HepG2 (cell line): ENCODE results near the gene OXLD1. TPM values are rescaled to one million over a fixed set of nuclear protein-coding genes. Genes with fewer than 3 reads are reported as not detected.

Experiments used
- ARNT2 ChIP-seq: sonication (generic); formaldehyde crosslinking; IDR thresholded peaks from 2 replicates; pipeline ENCODE4 v1.8.0; 2022; ENCODE audit warnings: mild to moderate bottlenecking, low read depth, missing genetic modification reagents, moderate library complexity
- DR1 ChIP-seq: sonication (generic); formaldehyde crosslinking; IDR thresholded peaks from 2 replicates; pipeline ENCODE4 v1.8.0; 2021; ENCODE audit warnings: mild to moderate bottlenecking, missing genetic modification reagents, inconsistent platforms
- HOXD1 ChIP-seq: sonication (generic); formaldehyde crosslinking; IDR thresholded peaks from 2 replicates; pipeline ENCODE4 v1.5.0; 2020; ENCODE audit warnings: missing genetic modification reagents
- NFATC3 ChIP-seq: sonication (generic); formaldehyde crosslinking; IDR thresholded peaks from 2 replicates; pipeline ENCODE4 v1.5.1; 2020; ENCODE audit warnings: mild to moderate bottlenecking, missing genetic modification reagents
- PATZ1 ChIP-seq: sonication (generic); formaldehyde crosslinking; IDR thresholded peaks from 2 replicates; pipeline ENCODE4 v1.4.0; 2020; ENCODE audit warnings: missing genetic modification reagents
- PLRG1 ChIP-seq: fragments of 450-650 bp; conservative IDR thresholded peaks from 2 replicates; pipeline ENCODE4 v1.6.1; 2016
- POLR2A ChIP-seq, 2 experiments: IDR thresholded peaks; 2 replicates each; pipeline ENCODE4 v1.6.1; 2011; ENCODE audit warnings: low read depth in 2 of 2, low read length in 2 of 2, mild to moderate bottlenecking in 1 of 2, moderate library complexity in 1 of 2; ENCODE audit not compliant: insufficient read depth in 1 of 2
- POLR2G ChIP-seq: fragments of 200-400 bp; formaldehyde crosslinking; IDR thresholded peaks from 2 replicates; pipeline ENCODE4 v1.6.1; 2018; ENCODE audit warnings: mild to moderate bottlenecking, low read depth, low read length, moderate library complexity
- RARA ChIP-seq: IDR thresholded peaks from 2 replicates; pipeline ENCODE4 v1.6.1; 2016; ENCODE audit warnings: missing genetic modification reagents, missing compliant biosample characterization
- ZFP91 ChIP-seq: sonication (generic); formaldehyde crosslinking; IDR thresholded peaks from 2 replicates; pipeline ENCODE4 v1.9.0; 2022; ENCODE audit warnings: missing genetic modification reagents, mild to moderate bottlenecking, borderline replicate concordance
- ZFYVE20 ChIP-seq: sonication (generic); formaldehyde crosslinking; IDR thresholded peaks from 2 replicates; pipeline ENCODE4 v1.8.0; 2023; ENCODE audit warnings: low read depth, mild to moderate bottlenecking, moderate library complexity, missing genetic modification reagents, borderline replicate concordance
- ZMYM3 ChIP-seq: sonication (generic); formaldehyde crosslinking; IDR thresholded peaks from 2 replicates; pipeline ENCODE4 v1.5.1; 2020; ENCODE audit warnings: mild to moderate bottlenecking, missing genetic modification reagents
- ZNF281 ChIP-seq: sonication (generic); formaldehyde crosslinking; IDR thresholded peaks from 2 replicates; pipeline ENCODE4 v1.4.0; 2020; ENCODE audit warnings: missing genetic modification reagents, borderline replicate concordance
- ZNF724P ChIP-seq: sonication (generic); formaldehyde crosslinking; IDR thresholded peaks from 2 replicates; pipeline ENCODE4 v1.8.0; 2022; ENCODE audit warnings: missing genetic modification reagents, borderline replicate concordance
- ZNF749 ChIP-seq: sonication (generic); formaldehyde crosslinking; IDR thresholded peaks from 2 replicates; pipeline ENCODE4 v1.8.0; 2022; ENCODE audit warnings: mild to moderate bottlenecking, missing genetic modification reagents, moderate library complexity, borderline replicate concordance
- ZNF768 ChIP-seq: sonication (generic); formaldehyde crosslinking; IDR thresholded peaks from 2 replicates; pipeline ENCODE4 v1.4.0; 2020; ENCODE audit warnings: missing genetic modification reagents
- polyA plus RNA-seq, 8 experiments: library from polyadenylated mRNA; depleted of rRNA in 3 of 8; stranded (reverse) in 7 of 8; unstranded in 1 of 8; fragments of >200 nt; fragmentation: Illumina TruSeq in 4 of 8; extraction: Trizol in 4 of 8; gene quantifications; 2 replicates each; pipeline versions ENCODE4 v1.2.1 to v1.2.3, GENCODE V29; 2011 to 2016; ENCODE audit warnings: low read depth in 4 of 8, missing spikeins in 1 of 8, mixed read lengths in 1 of 8; ENCODE audit not compliant: insufficient read depth in 1 of 8
- total RNA-seq, 5 experiments: library from RNA; depleted of rRNA; stranded (reverse); fragments of >200 nt; fragmentation: Illumina TruSeq; extraction: Trizol; gene quantifications; 2 replicates each; pipeline ENCODE4 v1.2.3, GENCODE V29; 2016; ENCODE audit warnings: low read depth in 1 of 5
- TF ChIP-seq, protein P1 (sequence below): sonication (generic); formaldehyde crosslinking; IDR thresholded peaks from 2 replicates; pipeline ENCODE4 v1.4.0; 2020; ENCODE audit warnings: missing genetic modification reagents
- TF ChIP-seq, protein P2 (sequence below): sonication (generic); formaldehyde crosslinking; IDR thresholded peaks from 2 replicates; pipeline ENCODE4 v1.5.0; 2020; ENCODE audit warnings: missing genetic modification reagents, mild to moderate bottlenecking, borderline replicate concordance
- TF ChIP-seq, protein P3 (sequence below): sonication (generic); formaldehyde crosslinking; IDR thresholded peaks from 2 replicates; pipeline ENCODE4 v1.8.1; 2023; ENCODE audit warnings: mild to moderate bottlenecking, missing genetic modification reagents

The OXLD1 gene
- total and polyA plus RNA-seq, 2 of the 13 experiments (the other 11 are each of a cell fraction or from before 2014, with no cell fraction given) = 27.1 to 37.5 TPM

DNA sequence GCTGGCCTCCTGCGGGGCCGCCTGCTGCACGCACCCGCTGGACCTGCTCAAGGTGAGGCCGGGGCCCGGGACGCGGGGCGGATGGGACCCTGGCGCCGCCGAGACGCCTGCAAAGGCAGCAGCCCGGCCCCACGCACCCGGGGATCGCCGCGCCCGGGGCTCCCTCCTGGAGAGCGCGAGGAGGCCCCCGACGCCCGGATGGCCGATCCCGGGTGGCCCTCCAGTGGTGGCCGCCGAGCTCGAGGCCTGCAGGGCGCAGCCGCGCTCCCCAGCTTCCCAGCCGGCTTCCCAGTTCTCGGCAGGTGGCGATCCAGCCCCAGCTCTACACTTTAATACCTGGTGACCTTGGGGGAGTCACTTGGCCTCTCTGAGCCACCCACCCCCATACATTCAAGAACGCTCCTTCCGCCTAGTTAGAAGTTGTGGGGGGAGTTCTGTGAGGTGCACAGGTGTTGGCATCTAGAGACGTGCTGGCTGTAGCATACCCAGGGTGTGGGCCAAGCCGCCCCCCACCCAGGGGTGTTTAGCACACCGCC is 46.1 kb upstream of the OXLD1 start (continued):
- TF ChIP-seq ZNF281 (CRISPR knock-in tag) (peak; percentile 9; the same call in 1 of the 2 replicates), POLR2A (IDR thresholded peaks at IDR 0.05; ENCODE audit: insufficient read depth in 1 of 2, low read depth in 2 of 2, low read length in 2 of 2) (peak in 1 of 2 experiments; percentile 57; a peak in 2 of 4 replicates), ZFYVE20 (peak; percentile 9; the same call in 1 of the 2 replicates), DR1 (0 out of 2 replicates have a peak, but pooled peaks have one; percentile 10), PATZ1 (CRISPR knock-in tag) (peak; percentile 48; the same call in 1 of the 2 replicates), HOXD1 (0 out of 2 replicates have a peak, but pooled peaks have one; percentile 32), ZNF749 (CRISPR knock-in tag) (no peak), POLR2G (peak; percentile 17; the same call in 1 of the 2 replicates), RARA (no peak), ZFP91 (CRISPR knock-in tag) (no peak; the same call in 1 of the 2 replicates), ZMYM3 (CRISPR knock-in tag) (peak; percentile 85), ARNT2 (CRISPR knock-in tag) (peak; percentile 22), PLRG1 (no peak), ZNF724P (CRISPR knock-in tag) (peak; percentile 81; the same call in 1 of the 2 replicates), ZNF768 (peak; percentile 93), NFATC3 (no peak)
- TF ChIP-seq, protein P1, sequence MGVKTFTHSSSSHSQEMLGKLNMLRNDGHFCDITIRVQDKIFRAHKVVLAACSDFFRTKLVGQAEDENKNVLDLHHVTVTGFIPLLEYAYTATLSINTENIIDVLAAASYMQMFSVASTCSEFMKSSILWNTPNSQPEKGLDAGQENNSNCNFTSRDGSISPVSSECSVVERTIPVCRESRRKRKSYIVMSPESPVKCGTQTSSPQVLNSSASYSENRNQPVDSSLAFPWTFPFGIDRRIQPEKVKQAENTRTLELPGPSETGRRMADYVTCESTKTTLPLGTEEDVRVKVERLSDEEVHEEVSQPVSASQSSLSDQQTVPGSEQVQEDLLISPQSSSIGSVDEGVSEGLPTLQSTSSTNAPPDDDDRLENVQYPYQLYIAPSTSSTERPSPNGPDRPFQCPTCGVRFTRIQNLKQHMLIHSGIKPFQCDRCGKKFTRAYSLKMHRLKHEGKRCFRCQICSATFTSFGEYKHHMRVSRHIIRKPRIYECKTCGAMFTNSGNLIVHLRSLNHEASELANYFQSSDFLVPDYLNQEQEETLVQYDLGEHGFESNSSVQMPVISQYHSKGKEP (CRISPR knock-in tag) = 0 out of 2 replicates have a peak, but pooled peaks have one; percentile 51
- TF ChIP-seq, protein P2, sequence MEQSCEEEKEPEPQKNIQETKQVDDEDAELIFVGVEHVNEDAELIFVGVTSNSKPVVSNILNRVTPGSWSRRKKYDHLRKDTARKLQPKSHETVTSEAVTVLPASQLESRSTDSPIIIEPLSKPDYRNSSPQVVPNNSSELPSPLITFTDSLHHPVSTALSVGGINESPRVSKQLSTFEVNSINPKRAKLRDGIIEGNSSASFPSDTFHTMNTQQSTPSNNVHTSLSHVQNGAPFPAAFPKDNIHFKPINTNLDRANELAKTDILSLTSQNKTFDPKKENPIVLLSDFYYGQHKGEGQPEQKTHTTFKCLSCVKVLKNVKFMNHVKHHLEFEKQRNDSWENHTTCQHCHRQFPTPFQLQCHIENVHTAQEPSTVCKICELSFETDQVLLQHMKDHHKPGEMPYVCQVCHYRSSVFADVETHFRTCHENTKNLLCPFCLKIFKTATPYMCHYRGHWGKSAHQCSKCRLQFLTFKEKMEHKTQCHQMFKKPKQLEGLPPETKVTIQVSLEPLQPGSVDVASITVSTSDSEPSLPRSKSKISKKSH = peak; percentile 72; the same call in 1 of the 2 replicates
- TF ChIP-seq, protein P3, sequence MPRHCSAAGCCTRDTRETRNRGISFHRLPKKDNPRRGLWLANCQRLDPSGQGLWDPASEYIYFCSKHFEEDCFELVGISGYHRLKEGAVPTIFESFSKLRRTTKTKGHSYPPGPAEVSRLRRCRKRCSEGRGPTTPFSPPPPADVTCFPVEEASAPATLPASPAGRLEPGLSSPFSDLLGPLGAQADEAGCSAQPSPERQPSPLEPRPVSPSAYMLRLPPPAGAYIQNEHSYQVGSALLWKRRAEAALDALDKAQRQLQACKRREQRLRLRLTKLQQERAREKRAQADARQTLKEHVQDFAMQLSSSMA (CRISPR knock-in tag) = no peak
